Activated naive CD4-positive, alpha-beta T cell treated with anti-CD3 and anti-CD28 coated beads for 36 hours (primary cell): ENCODE data around the gene ANKHD1. TPM values are rescaled to one million over a fixed set of nuclear protein-coding genes. Genes with fewer than 3 reads are reported as not detected.

Experiments
- CTCF ChIA-PET: fragments of 350-600 bp; sonication (Branson Sonifier 250); formaldehyde crosslinking; loops from one replicate; lab custom pipeline; 2021; ENCODE audit warnings: antibody characterized with exemption; lab: Charles Lee
- DNase-seq: peaks from one replicate; pipeline ENCODE4 v3.0.0-alpha.2; 2020
- H3K27ac Mint-ChIP-seq: one replicate; pipeline ENCODE4 v1.8.0; 2021; ENCODE audit warnings: mild to moderate bottlenecking, mixed read lengths
- H3K27me3 Mint-ChIP-seq: one replicate; pipeline ENCODE4 v1.8.0; 2021; ENCODE audit warnings: low read depth, mixed read lengths
- H3K36me3 Mint-ChIP-seq: one replicate; pipeline ENCODE4 v1.8.0; 2021; ENCODE audit warnings: low read depth, mixed read lengths
- H3K4me1 Mint-ChIP-seq: one replicate; pipeline ENCODE4 v1.8.0; 2021; ENCODE audit warnings: low read depth, mixed read lengths
- H3K4me3 Mint-ChIP-seq: one replicate; pipeline ENCODE4 v1.8.0; 2021; ENCODE audit warnings: mild to moderate bottlenecking, moderate library complexity, mixed read lengths
- H3K9me3 Mint-ChIP-seq: one replicate; pipeline ENCODE4 v1.8.0; 2021; ENCODE audit warnings: mixed read lengths
- intact Hi-C: fragments of 100-400 bp; cut with micrococcal nuclease; formaldehyde crosslinking; loops from one replicate; pipeline ENCODE4 v1.15.1; 2023
- total RNA-seq, 2 experiments: library from RNA; stranded (reverse); gene quantifications; one replicate each; pipeline ENCODE4 v1.2.3, GENCODE V29; 2021

The ANKHD1 gene
- total RNA-seq, 2 experiments from 2014 or later, result 83.2 to 87.0 TPM

- H3K4me1 Mint-ChIP-seq, result peaks cover 69% of the 10 kb centered on the region
- H3K27ac Mint-ChIP-seq, result peak overlapping the region; percentile 64
- H3K9me3 Mint-ChIP-seq, result no peaks in the 10 kb centered on the region
- H3K27me3 Mint-ChIP-seq, result no peaks in the 10 kb centered on the region
- DNase-seq, result no peak
- H3K4me3 Mint-ChIP-seq, result no peak overlapping the region
- CTCF ChIA-PET, result no interaction called here
- intact Hi-C loops, result loop anchor here (5.0 to 10.0 kb wide), 2 partner anchors 298 to 1256 kb away; partner anchors contain the start of gene MATR3
- peaks cover 38% of the 10 kb centered on the region for H3K36me3 Mint-ChIP-seq
These were observed 148.8 kb downstream of the ANKHD1 start for GRCh38 chr5:140550147-140551079.

- Mint-ChIP-seq H3K27me3 (no peaks in the 10 kb centered on the region), H3K4me1 (peaks cover 81% of the 10 kb centered on the region), H3K27ac (no peak overlapping the region), H3K9me3 (no peaks in the 10 kb centered on the region), H3K36me3 (peaks cover 48% of the 10 kb centered on the region), H3K4me3 (no peak overlapping the region)
- CTCF ChIA-PET, result interaction anchor here (0.7 to 1.0 kb wide), 2 partner anchors 83 to 270 kb away, joined by 3 read pairs; partner anchors contain the start of gene PCDHA5
- DNase-seq, result no peak
- intact Hi-C loops, result loop anchor here (5.0 to 10.0 kb wide), 2 partner anchors 300 to 1257 kb away; partner anchors contain the start of gene MATR3
These were observed 150.2 kb downstream of the ANKHD1 start for GRCh38 chr5:140551872-140552271.

- peak overlapping the region; percentile 46 for H3K4me3 Mint-ChIP-seq
- peaks cover 47% of the 10 kb centered on the region for H3K36me3 Mint-ChIP-seq
- peaks cover 79% of the 10 kb centered on the region for H3K4me1 Mint-ChIP-seq
- no peaks in the 10 kb centered on the region for H3K27me3 Mint-ChIP-seq
- DNase-seq, result no peak
- peak overlapping the region; percentile 89 for H3K27ac Mint-ChIP-seq
- CTCF ChIA-PET, result interaction anchor here (0.6 kb wide), 2 partner anchors 157 to 1347 kb away, joined by 4 to 9 read pairs; no protein-coding TSS in a partner anchor
- no peaks in the 10 kb centered on the region for H3K9me3 Mint-ChIP-seq
- intact Hi-C loops, result loop anchor here (1.0 to 10.0 kb wide), 3 partner anchors 20 to 1259 kb away; partner anchors contain the start of gene MATR3
These were observed 152.0 kb downstream of the ANKHD1 start for GRCh38 chr5:140553657-140554056.

- CTCF ChIA-PET, result interaction anchor here (0.5 to 0.9 kb wide), 7 partner anchors 11 to 805 kb away, joined by 3 to 6 read pairs (median 4); no protein-coding TSS in a partner anchor
These were observed 152.8 kb downstream of the ANKHD1 start for GRCh38 chr5:140554454-140554853.

GRCh38 chr5:140555747-140556312 lies 154.2 kb downstream of the ANKHD1 start:
- Mint-ChIP-seq H3K27me3 (no peaks in the 10 kb centered on the region), H3K36me3 (peaks cover 29% of the 10 kb centered on the region), H3K4me1 (peaks cover 60% of the 10 kb centered on the region), H3K9me3 (no peaks in the 10 kb centered on the region), H3K4me3 (peak overlapping the region; percentile 79), H3K27ac (peak overlapping the region; percentile 93)
- CTCF ChIA-PET, result no interaction called here
- intact Hi-C loops, result loop anchor here (1.0 to 10.0 kb wide), 7 partner anchors 8 to 1261 kb away; partner anchors contain the start of genes APBB3, HARS1, HARS2 and MATR3
- no peak for DNase-seq

More at GRCh38 chr5:140554454-140554853, 152.8 kb downstream of the ANKHD1 start:
- DNase-seq, result no peak
- Mint-ChIP-seq H3K4me3 (peak overlapping the region; percentile 51), H3K27ac (peak overlapping the region; percentile 89), H3K27me3 (no peaks in the 10 kb centered on the region), H3K4me1 (peaks cover 71% of the 10 kb centered on the region), H3K9me3 (no peaks in the 10 kb centered on the region), H3K36me3 (peaks cover 39% of the 10 kb centered on the region)
- intact Hi-C loops, result loop anchor here (5.0 to 10.0 kb wide), 2 partner anchors 302 to 1260 kb away; partner anchors contain the start of gene MATR3

GRCh38 chr5:140556438-140556837 lies 154.8 kb downstream of the ANKHD1 start:
- intact Hi-C loops, result loop anchor here (1.0 to 10.0 kb wide), 7 partner anchors 8 to 1262 kb away; partner anchors contain the start of genes APBB3, HARS1, HARS2 and MATR3
- Mint-ChIP-seq H3K27me3 (no peaks in the 10 kb centered on the region), H3K4me3 (peak overlapping the region; percentile 79), H3K4me1 (peaks cover 54% of the 10 kb centered on the region), H3K36me3 (peaks cover 26% of the 10 kb centered on the region), H3K27ac (peak overlapping the region; percentile 93), H3K9me3 (no peaks in the 10 kb centered on the region)
- CTCF ChIA-PET, result no interaction called here
- no peak for DNase-seq

GRCh38 chr5:140557136-140557805 lies 155.6 kb downstream of the ANKHD1 start, which contains the start of gene SRA1:
SRA1 (minus strand) TSS chr5:140557473; CDS start chr5:140557452, 21 bp downstream.
- peak; percentile 92 for DNase-seq
- Mint-ChIP-seq H3K4me1 (peaks cover 46% of the 10 kb centered on the region), H3K27ac (peak within 1 kb of the TSS; percentile 93), H3K4me3 (peak within 1 kb of the TSS; percentile 79), H3K9me3 (no peaks in the 10 kb centered on the region), H3K27me3 (no peaks in the 10 kb centered on the region), H3K36me3 (peaks cover 25% of the 10 kb centered on the region)
- intact Hi-C loops, result loop anchor here (1.0 to 10.0 kb wide), 6 partner anchors 10 to 1262 kb away; partner anchors contain the start of genes ANKHD1, EIF4EBP3, HARS1 and HARS2
- CTCF ChIA-PET, result interaction anchor here (1.0 to 3.0 kb wide), 3 partner anchors 9 to 133 kb away, joined by 3 to 17 read pairs (median 4); partner anchors contain the start of genes CD14 and EIF4EBP3

GRCh38 chr5:140557965-140558364 lies 156.3 kb downstream of the ANKHD1 start:
- peaks cover 44% of the 10 kb centered on the region for H3K4me1 Mint-ChIP-seq
- H3K9me3 Mint-ChIP-seq, result no peaks in the 10 kb centered on the region
- H3K36me3 Mint-ChIP-seq, result peaks cover 22% of the 10 kb centered on the region
- H3K27ac Mint-ChIP-seq, result peak overlapping the region; percentile 93
- H3K4me3 Mint-ChIP-seq, result peak overlapping the region; percentile 79
- no peak for DNase-seq
- intact Hi-C loops, result loop anchor here (1.0 to 10.0 kb wide), 6 partner anchors 11 to 1263 kb away; partner anchors contain the start of genes ANKHD1, EIF4EBP3, HARS1 and HARS2
- CTCF ChIA-PET, result interaction anchor here (1.0 to 3.0 kb wide), 3 partner anchors 10 to 133 kb away, joined by 3 to 17 read pairs (median 4); partner anchors contain the start of genes CD14 and EIF4EBP3
- no peaks in the 10 kb centered on the region for H3K27me3 Mint-ChIP-seq

GRCh38 chr5:140558542-140558941 lies 156.9 kb downstream of the ANKHD1 start:
- no peaks in the 10 kb centered on the region for H3K27me3 Mint-ChIP-seq

GRCh38 chr5:140560227-140560626 lies 158.6 kb downstream of the ANKHD1 start:
- no peak for DNase-seq
- intact Hi-C loops, result loop anchor here (5.0 kb wide), 3 partner anchors 383 to 1057 kb away; partner anchors contain the start of genes CYSTM1, DIAPH1 and PURA
- Mint-ChIP-seq H3K9me3 (no peaks in the 10 kb centered on the region), H3K27ac (no peak overlapping the region), H3K27me3 (no peaks in the 10 kb centered on the region), H3K4me3 (no peak overlapping the region), H3K4me1 (peaks cover 35% of the 10 kb centered on the region), H3K36me3 (peaks cover 17% of the 10 kb centered on the region)
- CTCF ChIA-PET, result interaction anchor here (0.6 kb wide), 1 partner anchor 75 kb away, joined by 3 read pairs; no protein-coding TSS in a partner anchor

More at GRCh38 chr5:140558542-140558941, 156.9 kb downstream of the ANKHD1 start:
- H3K4me1 Mint-ChIP-seq, result peaks cover 43% of the 10 kb centered on the region
- peaks cover 16% of the 10 kb centered on the region for H3K36me3 Mint-ChIP-seq
- no peaks in the 10 kb centered on the region for H3K9me3 Mint-ChIP-seq
- CTCF ChIA-PET, result interaction anchor here (1.6 to 3.0 kb wide), 2 partner anchors 11 to 74 kb away, joined by 4 to 17 read pairs; partner anchors contain the start of genes CD14 and EIF4EBP3
- DNase-seq, result no peak
- intact Hi-C loops, result loop anchor here (10.0 kb wide), 1 partner anchor 1264 kb away; the partner anchor contains the start of gene MATR3
- H3K4me3 Mint-ChIP-seq, result no peak overlapping the region
- peak overlapping the region; percentile 93 for H3K27ac Mint-ChIP-seq
